Measurements from ENCODE around the gene AEBP1. TPM values are rescaled to one million over a fixed set of nuclear protein-coding genes. Genes with fewer than 3 reads are reported as not detected.

AEBP1 gene
- total RNA-seq, 4 donors from 2014 or later = 38.9 to 151 (median 57.6) TPM

DNA sequence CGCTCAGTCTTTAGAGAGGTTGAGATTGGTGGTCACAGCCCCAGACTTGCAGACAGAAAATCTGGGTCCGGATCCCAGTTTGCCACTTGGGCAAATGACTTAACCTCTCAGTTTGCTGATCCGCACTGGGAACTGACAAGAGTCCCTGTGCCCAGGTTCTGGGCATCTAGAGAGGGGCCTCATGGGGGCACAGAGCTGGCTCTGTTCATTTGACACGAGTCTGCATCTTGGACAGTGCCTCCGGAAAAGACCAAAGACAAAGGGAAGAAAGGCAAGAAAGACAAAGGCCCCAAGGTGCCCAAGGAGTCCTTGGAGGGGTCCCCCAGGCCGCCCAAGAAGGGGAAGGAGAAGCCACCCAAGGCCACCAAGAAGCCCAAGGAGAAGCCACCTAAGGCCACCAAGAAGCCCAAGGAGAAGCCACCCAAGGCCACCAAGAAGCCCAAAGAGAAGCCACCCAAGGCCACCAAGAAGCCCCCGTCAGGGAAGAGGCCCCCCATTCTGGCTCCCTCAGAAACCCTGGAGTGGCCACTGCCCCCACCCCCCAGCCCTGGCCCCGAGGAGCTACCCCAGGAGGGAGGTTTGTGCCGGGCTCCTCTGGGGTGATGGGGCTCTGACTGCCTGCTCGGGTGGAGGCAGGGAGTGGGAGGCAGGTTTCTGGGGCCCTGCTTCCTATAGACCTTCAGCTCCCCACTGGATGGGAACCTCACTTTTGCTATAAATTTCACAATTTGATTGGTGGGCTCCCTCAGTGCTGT is 2.3 kb downstream of the AEBP1 start:
- no peaks in the 10 kb centered on the region for H3K36me3 ChIP-seq
- no peaks in the 10 kb centered on the region for H3K27me3 ChIP-seq
- intact Hi-C loops (cut with DNase I) = no loop called here
- DNase-seq = no peak
- 80 to 86% methylated on average over 9 of the region's 10 CpGs for WGBS, 2 donors
- peaks cover 0 to 14% of the 10 kb centered on the region in 2 donors for H3K4me1 ChIP-seq
- peak overlapping the region in 1 of 3 donors; percentile 87 for H3K27ac ChIP-seq
- peak overlapping the region in 1 of 3 donors; percentile 52 for H3K4me3 ChIP-seq (replicated peaks in 1 of 3)
- no peaks in the 10 kb centered on the region for H3K9me3 ChIP-seq
- no peak for TF ChIP-seq POLR2A (IDR thresholded peaks at IDR 0.05)
- TF ChIP-seq, protein P1, sequence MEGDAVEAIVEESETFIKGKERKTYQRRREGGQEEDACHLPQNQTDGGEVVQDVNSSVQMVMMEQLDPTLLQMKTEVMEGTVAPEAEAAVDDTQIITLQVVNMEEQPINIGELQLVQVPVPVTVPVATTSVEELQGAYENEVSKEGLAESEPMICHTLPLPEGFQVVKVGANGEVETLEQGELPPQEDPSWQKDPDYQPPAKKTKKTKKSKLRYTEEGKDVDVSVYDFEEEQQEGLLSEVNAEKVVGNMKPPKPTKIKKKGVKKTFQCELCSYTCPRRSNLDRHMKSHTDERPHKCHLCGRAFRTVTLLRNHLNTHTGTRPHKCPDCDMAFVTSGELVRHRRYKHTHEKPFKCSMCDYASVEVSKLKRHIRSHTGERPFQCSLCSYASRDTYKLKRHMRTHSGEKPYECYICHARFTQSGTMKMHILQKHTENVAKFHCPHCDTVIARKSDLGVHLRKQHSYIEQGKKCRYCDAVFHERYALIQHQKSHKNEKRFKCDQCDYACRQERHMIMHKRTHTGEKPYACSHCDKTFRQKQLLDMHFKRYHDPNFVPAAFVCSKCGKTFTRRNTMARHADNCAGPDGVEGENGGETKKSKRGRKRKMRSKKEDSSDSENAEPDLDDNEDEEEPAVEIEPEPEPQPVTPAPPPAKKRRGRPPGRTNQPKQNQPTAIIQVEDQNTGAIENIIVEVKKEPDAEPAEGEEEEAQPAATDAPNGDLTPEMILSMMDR (IDR thresholded peaks at IDR 0.05) = no peak

DNA sequence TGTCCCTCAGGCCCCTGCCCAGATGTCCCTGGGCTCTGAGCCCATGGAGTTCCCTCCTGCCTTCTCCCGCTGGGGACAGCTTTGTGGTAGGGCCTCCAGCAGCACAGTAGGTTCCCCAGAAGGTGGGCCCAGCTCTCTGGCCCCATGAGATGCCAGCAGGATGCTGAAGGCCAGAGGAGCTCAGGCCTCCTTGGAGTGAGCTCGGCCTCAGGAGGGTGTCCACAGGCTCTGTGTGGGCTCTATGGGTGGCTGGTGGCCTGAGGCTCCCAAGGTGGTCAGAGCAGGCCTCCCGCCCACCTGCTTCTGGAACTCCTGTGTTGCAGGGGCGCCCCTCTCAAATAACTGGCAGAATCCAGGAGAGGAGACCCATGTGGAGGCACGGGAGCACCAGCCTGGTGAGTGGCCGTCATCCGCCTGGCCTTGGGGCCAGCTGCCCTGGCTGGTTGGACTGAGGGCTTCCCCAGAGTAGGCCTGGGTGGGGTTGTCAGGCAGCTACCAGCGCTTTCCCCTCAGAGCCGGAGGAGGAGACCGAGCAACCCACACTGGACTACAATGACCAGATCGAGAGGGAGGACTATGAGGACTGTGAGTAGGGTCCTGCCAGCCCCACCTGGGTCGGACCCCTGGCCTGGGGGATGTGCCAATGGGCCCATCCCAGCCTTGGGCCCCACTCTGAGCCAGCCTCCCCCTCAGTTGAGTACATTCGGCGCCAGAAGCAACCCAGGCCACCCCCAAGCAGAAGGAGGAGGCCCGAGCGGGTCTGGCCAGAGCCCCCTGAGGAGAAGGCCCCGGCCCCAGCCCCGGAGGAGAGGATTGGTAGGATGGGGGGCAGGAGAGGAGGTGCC is 3.2 kb downstream of the AEBP1 start:
- Histone ChIP-seq H3K4me3 (replicated peaks in 1 of 3) (no peak overlapping the region), H3K27me3 (no peaks in the 10 kb centered on the region), H3K36me3 (no peaks in the 10 kb centered on the region), H3K9me3 (no peaks in the 10 kb centered on the region), H3K4me1 (peaks cover 0 to 14% of the 10 kb centered on the region in 2 donors), H3K27ac (peak overlapping the region in 1 of 3 donors; percentile 41)
- DNase-seq = no peak
- WGBS, 2 donors = 91 to 100% methylated on average over 3 to 12 of the region's 18 CpGs
- TF ChIP-seq, protein P1 (IDR thresholded peaks at IDR 0.05) = no peak
- TF ChIP-seq POLR2A (IDR thresholded peaks at IDR 0.05) = no peak
- intact Hi-C loops (cut with DNase I) = no loop called here

DNA sequence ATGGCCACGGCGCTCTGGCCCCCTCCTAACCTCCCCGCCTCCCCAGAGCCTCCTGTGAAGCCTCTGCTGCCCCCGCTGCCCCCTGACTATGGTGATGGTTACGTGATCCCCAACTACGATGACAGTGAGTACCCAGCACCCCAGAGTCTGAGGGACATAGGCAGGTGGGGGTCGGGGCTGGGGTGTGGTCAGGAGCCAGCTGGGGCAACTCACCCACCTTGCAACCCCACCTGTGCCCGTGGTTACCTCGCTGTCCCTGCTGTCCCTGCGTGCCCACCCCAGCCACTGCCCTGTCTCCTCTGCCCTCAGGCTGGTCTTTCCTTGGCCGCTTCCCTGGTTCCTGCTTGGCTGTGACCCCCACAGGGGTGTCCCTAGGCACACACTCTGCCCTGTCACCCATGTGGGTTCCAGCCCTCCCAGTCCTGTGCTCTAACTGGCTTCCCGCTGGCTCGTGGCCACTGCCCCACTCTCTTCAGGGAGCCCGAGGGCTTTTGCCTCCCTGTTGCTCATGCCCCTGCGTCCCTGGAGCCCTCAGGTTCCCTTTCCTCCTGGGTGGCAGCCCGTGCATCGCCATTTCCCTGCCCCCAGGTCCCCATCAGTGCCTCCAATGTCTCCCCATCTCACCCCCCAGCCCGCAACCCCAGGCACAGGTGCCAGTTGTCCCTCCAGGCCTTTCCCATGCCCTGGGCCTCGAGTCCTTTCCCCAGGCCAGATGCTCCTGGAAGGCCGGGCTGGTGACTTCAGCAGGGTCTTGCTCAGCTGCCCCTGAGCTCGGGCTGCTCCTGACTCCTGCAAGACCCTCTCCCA is 4.0 kb downstream of the AEBP1 start:
- Histone ChIP-seq H3K4me1 (peaks cover 0 to 10% of the 10 kb centered on the region in 2 donors), H3K27me3 (no peaks in the 10 kb centered on the region), H3K27ac (no peak overlapping the region), H3K9me3 (no peaks in the 10 kb centered on the region), H3K36me3 (no peaks in the 10 kb centered on the region), H3K4me3 (replicated peaks in 1 of 3) (no peak overlapping the region)
- intact Hi-C loops (cut with DNase I) = no loop called here
- no peak for DNase-seq
- TF ChIP-seq, protein P1 (IDR thresholded peaks at IDR 0.05) = no peak
- WGBS, 2 donors = 89 to 94% methylated on average over 11 to 20 of the region's 21 CpGs

DNA sequence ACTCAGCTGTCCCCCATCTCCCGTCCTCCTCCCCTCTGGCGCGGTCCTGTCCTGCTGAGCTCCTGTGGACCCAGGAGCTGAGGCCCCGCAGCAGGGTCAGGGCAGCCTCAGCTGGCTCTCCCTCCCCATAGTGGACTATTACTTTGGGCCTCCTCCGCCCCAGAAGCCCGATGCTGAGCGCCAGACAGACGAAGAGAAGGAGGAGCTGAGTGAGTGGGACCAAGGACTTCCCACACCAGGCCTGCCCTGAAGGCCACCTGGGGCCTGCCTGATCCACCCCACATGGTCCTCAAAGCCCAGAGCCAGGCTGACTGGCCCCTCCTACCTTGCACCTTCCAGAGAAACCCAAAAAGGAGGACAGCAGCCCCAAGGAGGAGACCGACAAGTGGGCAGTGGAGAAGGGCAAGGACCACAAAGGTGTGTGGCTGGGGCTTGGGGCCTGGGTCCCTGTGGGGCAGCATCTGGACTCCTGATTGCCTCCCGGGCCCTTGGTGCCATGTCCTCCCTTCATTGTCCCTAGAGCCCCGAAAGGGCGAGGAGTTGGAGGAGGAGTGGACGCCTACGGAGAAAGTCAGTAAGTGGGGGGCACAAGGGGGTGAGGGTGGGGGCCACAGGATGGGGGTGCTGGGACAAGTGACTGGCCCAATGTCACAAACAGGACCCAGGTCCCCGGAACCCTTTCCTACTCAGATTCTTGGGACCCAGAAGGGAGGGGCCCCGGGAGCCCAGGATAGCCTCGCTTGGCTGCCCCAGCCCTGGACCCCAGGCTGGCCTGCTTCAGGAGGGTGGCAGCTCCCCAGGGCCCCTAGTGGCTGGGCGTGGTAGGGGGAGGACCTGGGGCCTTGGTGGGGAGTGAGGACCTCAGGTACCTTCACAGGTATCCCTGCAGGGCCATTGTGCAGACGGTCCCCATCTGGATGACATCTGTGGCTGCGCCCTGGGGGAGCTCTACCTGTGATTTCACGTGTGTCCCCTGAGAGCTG is 4.9 kb downstream of the AEBP1 start:
- Histone ChIP-seq H3K36me3 (no peaks in the 10 kb centered on the region), H3K27ac (no peak overlapping the region), H3K4me1 (peaks cover 0 to 10% of the 10 kb centered on the region in 2 donors), H3K4me3 (replicated peaks in 1 of 3) (no peak overlapping the region), H3K27me3 (no peaks in the 10 kb centered on the region), H3K9me3 (no peaks in the 10 kb centered on the region)
- TF ChIP-seq, protein P1 (IDR thresholded peaks at IDR 0.05) = no peak
- TF ChIP-seq POLR2A (IDR thresholded peaks at IDR 0.05) = no peak
- intact Hi-C loops (cut with DNase I) = no loop called here
- 85% methylated on average over 14 to 19 of the region's 21 CpGs for WGBS, 2 donors
- DNase-seq = no peak
